Stimulated activated CD8-positive, alpha-beta memory T cell treated with anti-CD3 and anti-CD28 coated beads, Interleukin-2, amount 100 ng/mL, for 48 hours (primary cell): ENCODE results near the gene CREG1.
"Not testable (repeated sequence)": the region's sequence is repeated elsewhere in the genome, so short reads cannot be mapped to it uniquely, and the experiment has no call there.

Experiments
- DNase-seq, 2 donors: peaks; one replicate each; pipeline ENCODE4 v3.0.0-alpha.2; 2020; ENCODE audit warnings: low read depth in 2 of 2

CREG1 gene

DNA sequence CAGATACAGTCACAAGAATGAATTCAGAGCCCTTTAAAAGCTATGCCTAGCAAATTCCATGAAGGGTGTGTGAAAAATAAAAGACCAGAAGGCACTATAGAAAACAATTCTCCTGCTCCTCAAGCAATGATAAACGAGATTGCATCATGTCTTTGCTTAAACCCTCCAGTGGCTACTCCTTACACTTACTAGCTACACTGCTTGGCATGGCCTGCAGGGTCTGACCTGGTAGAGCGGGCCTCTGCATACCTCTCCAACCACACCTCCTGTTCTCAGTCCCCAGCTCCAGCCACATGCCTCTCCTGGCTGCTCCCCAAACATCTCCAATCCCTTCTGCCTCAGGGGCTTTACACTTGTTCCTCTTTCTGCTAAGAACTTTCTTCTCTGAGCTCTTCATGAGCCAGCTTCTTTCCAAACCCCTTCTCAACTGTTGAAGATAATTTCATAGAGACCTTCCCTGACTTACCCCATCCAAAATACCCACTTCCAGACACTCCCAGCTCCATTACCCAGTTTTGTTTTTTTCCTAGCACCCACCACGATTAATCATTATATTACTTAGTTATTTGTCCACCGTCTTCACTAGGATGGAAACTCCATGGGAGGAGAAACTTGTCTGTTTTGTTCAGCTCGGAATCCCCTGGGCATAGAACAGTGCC, 11.2 kb upstream of the CREG1 start:
- DNase-seq = no peak

DNA sequence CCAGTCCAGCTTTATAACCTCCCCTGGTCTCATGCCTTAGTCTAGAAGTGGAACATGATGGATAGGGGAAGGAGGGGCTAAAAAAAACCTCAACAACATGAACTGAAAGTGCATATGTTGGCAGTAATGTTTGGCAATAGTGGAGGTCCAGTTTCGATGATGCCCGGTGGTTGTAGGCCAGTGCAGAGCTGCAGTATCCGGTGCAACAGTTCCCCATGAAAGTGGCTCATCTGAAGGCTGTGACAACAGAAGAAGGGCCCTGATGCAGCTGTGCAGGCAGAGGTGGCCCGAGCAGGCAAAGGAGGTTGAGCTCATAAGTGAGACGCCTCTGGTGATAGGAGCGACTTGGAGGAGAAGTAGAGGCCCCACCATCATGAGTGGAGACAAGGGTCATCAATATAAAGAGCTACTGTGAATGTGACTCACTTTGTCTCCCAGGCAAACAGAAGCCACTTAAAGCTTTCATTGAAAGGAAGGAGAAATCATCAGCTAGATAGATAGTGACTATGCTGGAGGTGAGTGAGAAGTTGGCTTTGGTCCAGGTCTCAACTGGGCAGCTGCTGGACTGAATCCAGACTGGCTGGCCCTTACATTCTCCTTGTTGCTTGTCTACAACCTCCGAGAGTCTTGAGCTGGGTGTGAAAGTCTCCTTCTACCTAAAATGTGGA, 10.2 kb upstream of the CREG1 start:
- no peak for DNase-seq

DNA sequence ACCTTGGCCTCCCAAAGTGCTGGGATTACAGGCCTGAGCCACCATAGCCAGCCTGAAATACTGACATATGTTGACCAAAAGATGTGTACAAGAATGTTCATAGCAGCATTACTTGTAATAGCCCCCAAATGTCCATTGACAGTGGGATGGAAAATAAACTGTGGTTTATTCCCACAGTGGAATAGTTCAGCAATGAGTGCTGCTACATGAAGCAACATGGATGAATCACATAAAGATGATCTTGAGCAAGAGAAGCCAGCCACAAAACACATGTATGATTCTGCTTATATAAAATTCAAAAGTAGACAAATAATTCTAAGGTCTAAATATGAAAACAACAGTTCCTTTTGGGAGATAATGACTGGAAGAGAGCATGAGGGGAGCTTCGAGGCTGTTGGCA, 9.1 kb upstream of the CREG1 start:
- DNase-seq = no peak

DNA sequence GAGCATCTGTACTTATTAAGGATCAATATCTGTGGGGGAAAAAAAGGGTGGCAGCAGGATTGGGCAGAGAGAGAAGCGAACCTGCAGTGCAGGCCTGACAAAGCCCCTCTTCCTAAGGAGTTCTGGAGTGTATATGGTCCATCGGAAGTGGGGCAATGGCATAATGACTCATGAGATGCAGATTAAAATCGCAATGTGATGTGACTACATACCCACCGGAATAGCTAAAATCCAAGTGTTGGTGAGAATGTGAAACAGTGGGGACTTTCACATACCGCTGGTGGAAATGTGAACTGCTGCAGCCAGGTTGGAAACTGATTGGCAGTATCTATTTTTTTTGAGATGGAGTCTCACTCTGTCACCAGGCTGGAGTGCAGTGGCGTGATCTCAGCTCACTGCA, 8.2 kb upstream of the CREG1 start:
- DNase-seq = no peak

DNA sequence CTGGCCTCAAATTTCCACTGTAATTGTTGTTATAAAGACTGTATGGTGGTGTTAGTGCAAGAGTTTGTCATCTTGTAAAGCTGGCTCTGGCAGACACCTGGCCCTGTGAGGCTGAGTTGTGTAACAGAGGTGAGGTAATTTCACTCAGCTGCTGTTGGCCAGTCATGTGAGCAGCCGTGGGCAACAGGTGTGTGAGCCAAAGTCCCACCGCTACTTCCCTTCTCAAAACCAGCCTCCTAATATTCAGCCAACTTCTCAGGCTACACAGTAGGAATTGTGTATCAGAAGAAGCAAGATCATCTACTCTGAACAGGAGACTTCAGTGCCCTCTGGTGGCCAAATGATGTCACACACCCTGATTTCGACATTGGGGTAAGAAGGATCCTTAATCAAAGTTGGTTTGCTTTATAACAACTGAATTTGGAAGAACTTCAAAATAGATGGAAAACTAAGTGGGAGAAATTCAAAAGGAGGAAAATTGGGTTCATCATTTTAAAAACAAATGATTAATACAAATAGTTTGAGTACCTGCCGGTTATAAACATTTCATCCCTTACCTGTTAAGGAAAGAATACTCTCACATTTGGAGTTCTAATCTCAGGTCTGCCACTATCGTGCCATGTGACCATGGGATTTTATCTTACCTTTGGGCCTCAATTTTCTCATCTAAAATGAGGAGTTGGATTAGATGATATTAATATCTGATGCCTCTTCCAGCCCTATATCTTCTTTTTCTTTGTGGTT, 2.6 kb upstream of the CREG1 start:
- peak; percentile 34 to 65 for DNase-seq

DNA sequence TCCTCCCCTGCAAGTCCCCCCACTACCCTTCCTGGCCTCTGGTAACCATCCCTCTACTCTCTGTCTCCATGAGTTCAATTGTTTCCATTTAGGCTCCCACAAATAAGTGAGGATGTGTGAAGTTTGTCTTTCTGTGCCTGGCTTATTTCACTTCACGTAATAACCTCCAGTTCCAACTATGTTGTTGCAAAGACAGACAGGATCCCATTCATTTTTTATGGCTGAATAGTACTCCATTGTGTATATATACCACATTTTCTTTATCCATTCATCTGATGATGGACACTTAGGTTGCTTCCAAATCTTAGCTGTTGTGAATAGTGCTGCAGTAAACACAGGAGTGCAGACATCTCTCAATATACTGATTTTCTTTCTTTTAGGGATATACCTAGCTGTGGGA, 1.5 kb upstream of the CREG1 start:
- DNase-seq = not testable (repeated sequence)

DNA sequence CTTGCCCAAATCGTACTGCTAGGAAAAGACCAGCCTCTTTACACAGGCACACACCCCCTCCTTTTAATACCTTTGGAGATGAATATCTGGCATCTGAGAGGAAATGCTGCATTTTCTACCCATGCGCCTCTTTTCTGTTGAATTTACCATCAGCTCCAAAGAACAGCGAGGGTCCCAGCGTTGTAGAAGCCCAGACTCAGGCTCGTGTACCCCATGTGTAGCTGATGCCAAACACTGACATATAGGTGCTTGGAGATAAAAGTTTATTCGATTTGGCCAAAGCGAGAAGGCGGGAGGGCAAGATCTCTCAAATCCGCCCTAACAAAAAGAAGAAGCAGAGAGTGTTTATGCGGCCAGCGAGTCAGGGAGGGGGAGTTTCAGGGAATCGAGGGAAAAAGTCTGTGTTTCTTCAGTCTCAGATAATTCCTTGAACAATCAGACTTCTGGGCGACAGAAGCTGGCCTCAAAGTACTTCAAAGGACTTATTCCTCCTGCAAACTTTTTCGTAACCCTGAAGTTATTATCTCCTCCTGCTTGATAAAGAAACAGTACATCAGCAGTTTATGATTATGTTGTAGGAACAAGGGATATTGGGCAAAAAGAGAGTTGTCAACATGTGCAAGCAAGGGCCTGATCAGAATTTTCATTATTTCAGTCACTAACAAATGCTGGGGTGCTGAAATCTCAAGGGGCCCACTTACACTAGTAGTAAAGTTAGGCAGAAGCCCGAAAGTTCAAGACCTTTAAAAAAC, 642 bp upstream of the CREG1 start:
- no peak for DNase-seq

DNA sequence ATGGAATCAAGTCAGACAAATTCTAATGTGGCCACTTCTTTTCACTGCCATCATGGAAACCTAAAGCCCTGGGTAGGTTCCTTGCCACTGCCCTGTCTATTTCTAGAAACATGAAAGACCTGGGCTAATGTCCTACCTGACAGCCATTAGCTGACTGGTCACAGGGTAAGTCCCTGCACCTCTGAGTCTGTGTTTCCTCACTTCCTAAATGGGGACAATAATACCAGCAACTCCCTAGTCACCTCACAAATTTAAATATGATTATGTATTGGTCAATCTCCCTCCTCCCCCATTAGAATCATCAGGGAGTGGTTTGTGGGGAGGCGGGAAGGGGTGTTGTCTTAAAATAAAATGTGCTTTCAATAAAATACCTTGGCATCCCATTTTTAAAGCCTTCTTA, 2.2 kb downstream of the CREG1 start:
- DNase-seq = no peak

DNA sequence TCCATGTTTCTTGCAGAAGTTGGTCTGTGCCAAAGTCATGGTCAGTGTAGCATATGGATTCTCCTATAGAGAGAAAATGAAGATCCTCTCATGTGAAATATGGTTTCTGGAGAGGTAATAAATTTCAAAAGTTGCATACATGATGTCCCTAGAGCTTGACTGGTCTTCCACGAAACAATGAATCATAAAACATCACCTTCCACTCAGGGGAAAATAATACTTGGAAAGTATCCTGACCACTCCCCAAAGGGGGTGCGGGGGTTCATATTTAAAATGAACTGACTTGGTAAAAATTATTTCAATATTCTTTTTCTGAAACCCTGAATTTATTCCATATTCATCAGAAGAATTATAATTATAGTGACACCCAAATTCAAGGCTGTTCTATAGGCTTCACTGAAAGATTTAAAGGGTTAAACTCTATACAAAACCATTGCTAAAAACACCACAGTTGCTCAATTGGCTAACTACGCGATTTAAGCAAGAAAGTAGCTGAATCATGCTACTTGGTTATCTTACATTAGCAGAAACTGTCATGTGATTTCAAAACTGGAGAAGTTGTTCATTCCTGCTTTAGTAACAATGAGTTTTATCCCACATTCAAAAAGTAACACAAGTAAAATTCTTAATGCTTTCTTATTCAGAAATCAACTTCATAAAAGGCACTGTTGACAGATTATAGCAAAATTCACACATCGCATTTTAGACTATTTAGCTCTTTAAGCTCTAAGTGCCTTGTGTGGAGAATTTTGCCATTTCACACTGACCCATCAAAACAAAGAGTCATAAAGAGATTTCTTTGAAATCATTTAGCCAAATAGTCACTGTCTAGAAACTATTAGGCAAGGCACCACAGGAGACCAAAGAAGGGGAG, 5.3 kb downstream of the CREG1 start:
- DNase-seq = no peak

DNA sequence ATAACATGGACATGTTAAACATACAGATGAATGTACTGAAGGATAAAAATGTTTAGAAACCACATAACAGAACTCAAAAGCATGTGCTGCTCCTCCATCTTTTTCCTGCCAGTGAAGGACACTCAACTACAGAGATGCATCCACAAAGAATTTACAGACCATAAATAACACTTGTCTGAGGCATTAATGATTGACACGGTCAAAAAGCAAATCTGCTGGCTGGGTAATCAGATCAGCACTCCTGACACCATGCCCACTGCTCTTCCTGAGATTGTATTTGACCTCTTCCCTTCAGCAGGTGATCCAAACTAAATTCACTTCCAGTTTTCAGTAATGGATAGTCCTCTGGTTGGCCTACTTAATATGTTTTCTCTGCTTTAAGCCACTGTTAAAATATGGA, 6.6 kb downstream of the CREG1 start:
- no peak for DNase-seq

DNA sequence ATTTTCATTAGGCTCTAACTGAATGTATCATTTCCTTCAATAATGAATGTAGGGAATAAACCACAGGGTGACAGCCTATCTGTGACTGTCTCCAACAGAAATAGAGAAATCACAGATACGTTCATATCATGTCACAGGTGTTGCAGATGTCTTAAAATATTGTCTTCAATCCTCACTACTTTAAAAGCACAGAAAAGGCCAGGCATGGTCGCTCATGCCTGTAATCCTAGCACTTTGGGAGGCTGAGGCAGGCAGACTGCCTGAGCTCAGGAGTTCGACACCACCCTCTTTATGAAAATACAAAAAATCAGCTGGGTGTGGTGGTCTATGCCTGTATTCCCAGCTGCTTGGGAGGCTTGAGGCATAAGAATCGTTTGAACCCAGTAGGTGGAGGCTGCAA, 8.2 kb downstream of the CREG1 start:
- no peak for DNase-seq

DNA sequence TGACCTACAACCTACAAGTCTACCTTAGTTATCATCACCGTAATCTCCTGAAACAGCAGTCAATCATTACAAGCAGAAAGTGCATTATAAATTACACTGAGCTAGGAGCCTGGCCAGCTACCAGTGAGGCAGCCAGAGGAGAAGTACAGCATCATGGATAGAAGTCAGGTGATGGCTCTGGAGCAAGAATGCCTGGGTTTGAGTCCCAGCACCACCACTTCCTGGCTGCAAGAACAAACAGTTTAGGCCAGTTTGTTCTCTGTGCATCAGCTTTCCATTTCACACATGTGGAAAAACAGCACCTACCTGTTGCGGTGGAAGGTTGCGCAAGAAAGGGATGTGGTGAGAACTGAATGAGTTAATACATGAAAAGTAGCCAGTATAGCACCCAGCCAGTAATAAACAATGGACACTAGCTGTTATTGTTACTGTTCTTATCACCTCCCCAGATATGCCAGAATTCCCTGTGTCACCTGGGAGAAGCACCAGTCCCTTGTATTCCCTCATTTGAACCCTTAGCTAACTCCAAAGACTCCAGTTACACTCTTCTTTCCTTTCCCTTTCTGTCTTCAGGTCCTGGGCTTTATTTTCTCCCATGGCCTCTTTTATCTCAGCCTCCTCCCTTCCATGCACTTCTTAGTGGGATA, 9.0 kb downstream of the CREG1 start:
- no peak for DNase-seq

DNA sequence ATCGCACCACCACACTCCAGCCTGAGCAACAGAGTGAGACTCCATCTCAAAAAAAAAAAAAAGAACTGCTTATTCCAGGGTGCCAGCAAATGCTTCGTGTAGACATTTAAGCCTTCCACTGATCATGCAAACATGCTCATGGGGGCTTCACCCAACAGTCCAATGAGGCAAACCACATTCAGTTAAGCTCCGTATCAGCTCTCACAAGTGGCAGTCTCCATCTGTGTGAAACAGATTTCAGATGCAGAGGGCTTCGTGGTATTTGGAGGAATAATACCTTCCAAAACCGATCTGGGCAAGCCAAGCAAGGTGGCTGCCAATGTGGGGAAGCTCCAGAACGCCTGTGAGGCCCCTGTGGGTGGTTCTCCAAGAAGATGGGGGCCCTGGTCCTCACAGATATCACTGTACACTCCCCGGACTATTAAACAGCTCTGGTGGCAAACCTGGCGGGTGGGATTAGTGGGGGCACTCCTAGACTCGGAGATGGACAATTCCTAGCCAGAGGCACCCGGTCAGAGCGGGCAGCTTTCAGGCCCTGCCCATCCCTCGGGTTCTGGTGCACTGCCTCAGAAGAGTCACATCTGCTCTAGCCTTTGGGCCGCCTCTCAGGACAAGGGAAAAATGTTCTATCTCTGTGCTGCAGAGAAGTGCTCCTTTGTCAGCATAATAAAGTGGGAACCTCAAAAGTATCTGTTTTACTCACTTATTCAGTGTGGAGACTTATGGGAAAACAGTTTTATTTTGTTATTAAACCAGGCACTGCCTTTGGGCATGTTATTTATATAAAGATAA, 10.2 kb downstream of the CREG1 start:
- no peak for DNase-seq

DNA sequence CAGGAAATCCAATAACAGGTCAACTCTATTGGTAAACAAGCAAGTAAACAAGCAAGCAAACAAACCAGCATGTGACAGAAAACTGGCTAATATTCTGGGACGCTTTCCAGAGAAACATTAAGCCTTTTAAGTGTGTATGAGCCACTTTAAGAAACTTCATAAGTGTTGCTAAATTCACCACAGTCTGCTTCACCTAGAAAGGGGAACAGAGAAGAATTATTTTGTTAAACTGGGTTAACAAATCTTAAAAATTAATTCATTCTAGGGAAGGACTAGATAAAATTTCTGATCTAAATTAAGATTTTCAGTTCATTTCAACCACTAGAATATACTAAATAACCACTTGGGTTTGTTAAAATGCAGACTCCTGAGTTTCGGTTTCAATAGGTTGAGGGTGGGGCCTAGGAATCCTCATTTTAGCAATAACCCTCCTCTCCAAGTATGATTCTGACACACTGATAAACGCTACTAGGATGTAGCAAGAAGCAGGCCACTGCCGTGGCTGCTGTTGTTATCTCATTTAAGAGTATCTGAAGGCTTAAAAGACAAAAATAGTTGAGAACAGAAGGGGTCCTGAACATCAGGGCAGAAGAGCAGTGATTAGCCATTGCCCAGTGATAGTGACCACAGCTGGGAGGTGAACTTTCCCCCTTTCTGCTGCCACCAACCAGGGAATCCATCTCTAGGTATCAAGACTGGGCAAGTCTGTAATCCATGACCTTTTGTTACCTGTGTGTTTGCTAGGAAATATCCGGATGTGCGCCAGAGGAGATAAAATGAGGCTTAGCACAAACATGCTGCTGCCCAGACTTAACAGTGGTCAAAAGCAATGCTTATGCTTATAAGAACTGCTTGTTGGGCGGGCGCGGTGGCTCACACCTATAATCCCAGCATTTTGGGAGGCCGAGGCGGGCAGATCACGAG, 11.2 kb downstream of the CREG1 start:
- DNase-seq = no peak

DNA sequence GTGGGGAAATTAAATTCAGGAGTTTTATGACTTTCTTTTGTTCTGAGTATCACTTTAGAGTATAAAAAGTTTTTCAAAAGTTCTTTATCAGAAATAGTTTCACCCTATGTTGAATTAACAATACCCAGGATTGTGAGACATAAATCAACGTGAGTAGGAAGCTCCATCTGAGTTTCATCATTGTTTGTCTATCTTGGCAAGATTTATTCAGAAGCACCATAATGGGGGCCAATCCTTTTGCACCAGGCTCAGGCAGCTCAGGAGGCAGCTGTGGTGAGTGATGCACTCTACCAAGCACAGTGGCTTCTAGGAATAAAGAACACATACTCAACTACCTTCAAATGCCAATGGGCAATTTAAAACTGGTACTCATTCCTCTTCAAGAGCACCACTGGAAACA, 12.0 kb downstream of the CREG1 start:
- DNase-seq = no peak

DNA sequence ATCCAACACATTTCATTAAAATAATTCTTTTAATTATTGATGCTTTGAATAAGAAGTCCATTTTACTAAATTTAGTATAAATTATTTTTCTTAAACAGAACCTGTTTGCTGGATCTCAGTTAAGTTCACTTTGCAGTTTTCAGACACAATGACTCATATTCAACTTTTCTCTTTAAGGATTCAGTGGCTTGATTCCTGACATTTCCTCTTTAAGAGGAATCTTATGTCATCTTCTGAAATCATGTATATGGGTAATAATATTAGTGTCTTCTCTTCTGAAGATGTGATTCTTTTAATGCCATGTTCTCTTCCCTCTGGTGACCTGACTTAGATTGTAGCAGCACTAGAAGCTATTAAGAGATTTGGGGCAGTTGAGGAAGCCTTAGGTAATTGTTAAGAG, 12.6 kb downstream of the CREG1 start:
- no peak for DNase-seq

DNA sequence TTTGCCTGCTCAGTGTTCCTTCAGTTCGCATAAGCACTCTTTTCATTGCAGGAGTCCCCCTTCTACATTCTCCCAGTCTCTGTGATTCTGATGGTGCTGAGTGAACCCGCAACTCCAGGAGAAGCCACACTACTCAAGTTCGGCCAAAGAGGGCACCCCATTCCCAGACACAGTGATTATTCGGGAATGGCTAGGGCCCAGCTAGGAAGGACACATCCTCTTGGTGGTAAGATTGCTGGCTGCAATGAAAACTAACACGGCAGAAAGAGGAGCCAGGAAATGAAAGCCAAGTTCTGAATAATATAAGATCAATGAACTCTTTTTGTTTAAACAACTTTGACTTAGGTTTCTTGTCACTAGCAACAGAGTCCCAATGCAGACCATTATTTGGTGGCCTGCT, 14.9 kb downstream of the CREG1 start:
- no peak for DNase-seq

DNA sequence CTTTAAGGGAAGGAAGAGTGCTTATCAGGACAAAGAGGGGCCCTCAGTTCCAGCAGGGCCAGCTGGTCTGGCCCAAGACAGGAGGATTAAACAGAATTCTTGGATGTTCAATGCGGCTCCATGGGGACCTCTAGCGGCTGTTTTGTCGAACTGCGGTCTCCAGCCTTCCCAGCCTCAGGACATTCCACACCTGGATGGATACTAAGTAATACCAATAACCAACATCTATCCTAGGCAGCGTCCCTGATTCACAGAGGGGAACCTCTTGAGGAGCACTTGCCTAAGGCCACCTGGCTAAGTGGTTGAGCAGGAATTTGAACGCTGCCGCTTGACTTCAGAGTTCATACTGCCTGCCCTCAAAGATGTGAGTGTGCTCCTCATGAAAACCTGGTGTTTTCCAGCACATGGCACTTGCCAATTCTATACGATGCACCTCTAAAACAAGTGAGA, 19.7 kb downstream of the CREG1 start:
- DNase-seq = peak; percentile 36 to 41
